ENCODE results near the gene GPC1. TPM values are rescaled to one million over a fixed set of nuclear protein-coding genes. Genes with fewer than 3 reads are reported as not detected.

GPC1 gene
- total and polyA plus RNA-seq, 2 experiments from 2014 or later = 9.0 to 46.2 TPM

DNA sequence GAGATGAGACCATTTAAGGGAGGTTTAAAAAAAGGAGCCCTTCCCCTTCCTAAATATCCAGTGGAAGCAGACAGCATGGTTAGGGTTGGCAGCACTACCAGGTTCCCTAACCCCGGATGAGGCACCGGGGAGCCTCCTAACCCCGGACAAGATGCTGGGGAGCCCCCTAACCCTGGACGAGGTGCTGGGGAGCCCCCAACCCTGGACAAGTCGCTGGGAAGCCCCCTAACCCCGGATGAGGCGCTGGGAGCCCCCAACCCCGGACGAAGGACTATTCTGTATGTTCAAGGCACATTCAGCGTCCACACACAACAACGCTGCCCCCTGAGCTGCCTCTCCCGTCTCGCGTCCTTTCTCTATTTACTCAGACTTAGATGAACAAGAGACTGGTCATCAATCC lies 70.4 kb downstream of the GPC1 start (continued):
- TF ChIP-seq, protein P1, sequence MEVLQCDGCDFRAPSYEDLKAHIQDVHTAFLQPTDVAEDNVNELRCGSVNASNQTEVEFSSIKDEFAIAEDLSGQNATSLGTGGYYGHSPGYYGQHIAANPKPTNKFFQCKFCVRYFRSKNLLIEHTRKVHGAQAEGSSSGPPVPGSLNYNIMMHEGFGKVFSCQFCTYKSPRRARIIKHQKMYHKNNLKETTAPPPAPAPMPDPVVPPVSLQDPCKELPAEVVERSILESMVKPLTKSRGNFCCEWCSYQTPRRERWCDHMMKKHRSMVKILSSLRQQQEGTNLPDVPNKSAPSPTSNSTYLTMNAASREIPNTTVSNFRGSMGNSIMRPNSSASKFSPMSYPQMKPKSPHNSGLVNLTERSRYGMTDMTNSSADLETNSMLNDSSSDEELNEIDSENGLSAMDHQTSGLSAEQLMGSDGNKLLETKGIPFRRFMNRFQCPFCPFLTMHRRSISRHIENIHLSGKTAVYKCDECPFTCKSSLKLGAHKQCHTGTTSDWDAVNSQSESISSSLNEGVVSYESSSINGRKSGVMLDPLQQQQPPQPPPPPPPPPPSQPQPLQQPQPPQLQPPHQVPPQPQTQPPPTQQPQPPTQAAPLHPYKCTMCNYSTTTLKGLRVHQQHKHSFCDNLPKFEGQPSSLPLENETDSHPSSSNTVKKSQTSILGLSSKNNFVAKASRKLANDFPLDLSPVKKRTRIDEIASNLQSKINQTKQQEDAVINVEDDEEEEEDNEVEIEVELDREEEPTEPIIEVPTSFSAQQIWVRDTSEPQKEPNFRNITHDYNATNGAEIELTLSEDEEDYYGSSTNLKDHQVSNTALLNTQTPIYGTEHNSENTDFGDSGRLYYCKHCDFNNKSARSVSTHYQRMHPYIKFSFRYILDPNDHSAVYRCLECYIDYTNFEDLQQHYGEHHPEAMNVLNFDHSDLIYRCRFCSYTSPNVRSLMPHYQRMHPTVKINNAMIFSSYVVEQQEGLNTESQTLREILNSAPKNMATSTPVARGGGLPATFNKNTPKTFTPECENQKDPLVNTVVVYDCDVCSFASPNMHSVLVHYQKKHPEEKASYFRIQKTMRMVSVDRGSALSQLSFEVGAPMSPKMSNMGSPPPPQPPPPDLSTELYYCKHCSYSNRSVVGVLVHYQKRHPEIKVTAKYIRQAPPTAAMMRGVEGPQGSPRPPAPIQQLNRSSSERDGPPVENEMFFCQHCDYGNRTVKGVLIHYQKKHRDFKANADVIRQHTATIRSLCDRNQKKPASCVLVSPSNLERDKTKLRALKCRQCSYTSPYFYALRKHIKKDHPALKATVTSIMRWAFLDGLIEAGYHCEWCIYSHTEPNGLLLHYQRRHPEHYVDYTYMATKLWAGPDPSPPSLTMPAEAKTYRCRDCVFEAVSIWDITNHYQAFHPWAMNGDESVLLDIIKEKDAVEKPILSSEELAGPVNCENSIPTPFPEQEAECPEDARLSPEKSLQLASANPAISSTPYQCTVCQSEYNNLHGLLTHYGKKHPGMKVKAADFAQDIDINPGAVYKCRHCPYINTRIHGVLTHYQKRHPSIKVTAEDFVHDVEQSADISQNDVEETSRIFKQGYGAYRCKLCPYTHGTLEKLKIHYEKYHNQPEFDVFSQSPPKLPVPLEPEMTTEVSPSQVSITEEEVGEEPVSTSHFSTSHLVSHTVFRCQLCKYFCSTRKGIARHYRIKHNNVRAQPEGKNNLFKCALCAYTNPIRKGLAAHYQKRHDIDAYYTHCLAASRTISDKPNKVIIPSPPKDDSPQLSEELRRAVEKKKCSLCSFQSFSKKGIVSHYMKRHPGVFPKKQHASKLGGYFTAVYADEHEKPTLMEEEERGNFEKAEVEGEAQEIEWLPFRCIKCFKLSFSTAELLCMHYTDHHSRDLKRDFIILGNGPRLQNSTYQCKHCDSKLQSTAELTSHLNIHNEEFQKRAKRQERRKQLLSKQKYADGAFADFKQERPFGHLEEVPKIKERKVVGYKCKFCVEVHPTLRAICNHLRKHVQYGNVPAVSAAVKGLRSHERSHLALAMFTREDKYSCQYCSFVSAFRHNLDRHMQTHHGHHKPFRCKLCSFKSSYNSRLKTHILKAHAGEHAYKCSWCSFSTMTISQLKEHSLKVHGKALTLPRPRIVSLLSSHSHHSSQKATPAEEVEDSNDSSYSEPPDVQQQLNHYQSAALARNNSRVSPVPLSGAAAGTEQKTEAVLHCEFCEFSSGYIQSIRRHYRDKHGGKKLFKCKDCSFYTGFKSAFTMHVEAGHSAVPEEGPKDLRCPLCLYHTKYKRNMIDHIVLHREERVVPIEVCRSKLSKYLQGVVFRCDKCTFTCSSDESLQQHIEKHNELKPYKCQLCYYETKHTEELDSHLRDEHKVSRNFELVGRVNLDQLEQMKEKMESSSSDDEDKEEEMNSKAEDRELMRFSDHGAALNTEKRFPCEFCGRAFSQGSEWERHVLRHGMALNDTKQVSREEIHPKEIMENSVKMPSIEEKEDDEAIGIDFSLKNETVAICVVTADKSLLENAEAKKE (CRISPR knock-in tag; IDR thresholded peaks at IDR 0.05) = no peak
- TF ChIP-seq, protein P2, sequence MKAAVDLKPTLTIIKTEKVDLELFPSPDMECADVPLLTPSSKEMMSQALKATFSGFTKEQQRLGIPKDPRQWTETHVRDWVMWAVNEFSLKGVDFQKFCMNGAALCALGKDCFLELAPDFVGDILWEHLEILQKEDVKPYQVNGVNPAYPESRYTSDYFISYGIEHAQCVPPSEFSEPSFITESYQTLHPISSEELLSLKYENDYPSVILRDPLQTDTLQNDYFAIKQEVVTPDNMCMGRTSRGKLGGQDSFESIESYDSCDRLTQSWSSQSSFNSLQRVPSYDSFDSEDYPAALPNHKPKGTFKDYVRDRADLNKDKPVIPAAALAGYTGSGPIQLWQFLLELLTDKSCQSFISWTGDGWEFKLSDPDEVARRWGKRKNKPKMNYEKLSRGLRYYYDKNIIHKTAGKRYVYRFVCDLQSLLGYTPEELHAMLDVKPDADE (IDR thresholded peaks at IDR 0.05) = no peak
- TF ChIP-seq NANOG (IDR thresholded peaks at IDR 0.05; ENCODE audit: borderline replicate concordance) = no peak

- no peaks in the 10 kb centered on the region for H3K79me2 ChIP-seq (replicated peaks; ENCODE audit: insufficient read depth)
- no peak overlapping the region for H3K27ac Mint-ChIP-seq
- H3K4me3 ChIP-seq = no peak overlapping the region
- no peak for ATAC-seq
- no peaks in the 10 kb centered on the region for H4K20me1 ChIP-seq (replicated peaks; ENCODE audit: insufficient read depth)
- no peak overlapping the region for H2AFZ ChIP-seq
- no peaks in the 10 kb centered on the region for H3K27me3 ChIP-seq (ENCODE audit: insufficient read depth)
- H3K4me3 Mint-ChIP-seq = no peak overlapping the region
- no peaks in the 10 kb centered on the region for H3K4me1 ChIP-seq (ENCODE audit: insufficient read depth)
- no peaks in the 10 kb centered on the region for H3K36me3 Mint-ChIP-seq (ENCODE audit: low read depth)
- H3K27me3 Mint-ChIP-seq (ENCODE audit: insufficient read depth, low read depth, poor library complexity) = peaks cover 5% of the 10 kb centered on the region
- no peak overlapping the region for H3K27ac ChIP-seq (ENCODE audit: low read depth)
- H3K9me2 ChIP-seq (ENCODE audit: insufficient read depth) = 0 out of 2 replicates have a peak, but pooled peaks cover 4% of the 10 kb centered on the region
- H3K36me3 ChIP-seq (ENCODE audit: insufficient read depth) = no peaks in the 10 kb centered on the region
- H3K4me2 ChIP-seq = no peak overlapping the region
- no peaks in the 10 kb centered on the region for H3K9me3 Mint-ChIP-seq
- no peaks in the 10 kb centered on the region for H3F3A ChIP-seq (replicated peaks; ENCODE audit: low read depth)
- no peaks in the 10 kb centered on the region; the same call in 2 of the 3 replicates for H3K4me1 Mint-ChIP-seq
- DNase-seq (ENCODE audit: low spot score) = no peak
- TF ChIP-seq EZH2 (IDR thresholded peaks at IDR 0.05; ENCODE audit: low read depth, unreplicated experiment) = no peak
- no peak for TF ChIP-seq ZNF331 (CRISPR knock-in tag; IDR thresholded peaks at IDR 0.05; ENCODE audit: low read depth)
- TF ChIP-seq NANOG (IDR thresholded peaks at IDR 0.05; ENCODE audit: borderline replicate concordance) = no peak
- no peak for TF ChIP-seq ZNF114 (CRISPR knock-in tag; IDR thresholded peaks at IDR 0.05)
- TF ChIP-seq, protein P2 (IDR thresholded peaks at IDR 0.05) = no peak
- TF ChIP-seq, protein P3, sequence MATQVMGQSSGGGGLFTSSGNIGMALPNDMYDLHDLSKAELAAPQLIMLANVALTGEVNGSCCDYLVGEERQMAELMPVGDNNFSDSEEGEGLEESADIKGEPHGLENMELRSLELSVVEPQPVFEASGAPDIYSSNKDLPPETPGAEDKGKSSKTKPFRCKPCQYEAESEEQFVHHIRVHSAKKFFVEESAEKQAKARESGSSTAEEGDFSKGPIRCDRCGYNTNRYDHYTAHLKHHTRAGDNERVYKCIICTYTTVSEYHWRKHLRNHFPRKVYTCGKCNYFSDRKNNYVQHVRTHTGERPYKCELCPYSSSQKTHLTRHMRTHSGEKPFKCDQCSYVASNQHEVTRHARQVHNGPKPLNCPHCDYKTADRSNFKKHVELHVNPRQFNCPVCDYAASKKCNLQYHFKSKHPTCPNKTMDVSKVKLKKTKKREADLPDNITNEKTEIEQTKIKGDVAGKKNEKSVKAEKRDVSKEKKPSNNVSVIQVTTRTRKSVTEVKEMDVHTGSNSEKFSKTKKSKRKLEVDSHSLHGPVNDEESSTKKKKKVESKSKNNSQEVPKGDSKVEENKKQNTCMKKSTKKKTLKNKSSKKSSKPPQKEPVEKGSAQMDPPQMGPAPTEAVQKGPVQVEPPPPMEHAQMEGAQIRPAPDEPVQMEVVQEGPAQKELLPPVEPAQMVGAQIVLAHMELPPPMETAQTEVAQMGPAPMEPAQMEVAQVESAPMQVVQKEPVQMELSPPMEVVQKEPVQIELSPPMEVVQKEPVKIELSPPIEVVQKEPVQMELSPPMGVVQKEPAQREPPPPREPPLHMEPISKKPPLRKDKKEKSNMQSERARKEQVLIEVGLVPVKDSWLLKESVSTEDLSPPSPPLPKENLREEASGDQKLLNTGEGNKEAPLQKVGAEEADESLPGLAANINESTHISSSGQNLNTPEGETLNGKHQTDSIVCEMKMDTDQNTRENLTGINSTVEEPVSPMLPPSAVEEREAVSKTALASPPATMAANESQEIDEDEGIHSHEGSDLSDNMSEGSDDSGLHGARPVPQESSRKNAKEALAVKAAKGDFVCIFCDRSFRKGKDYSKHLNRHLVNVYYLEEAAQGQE (IDR thresholded peaks at IDR 0.05; ENCODE audit: unreplicated experiment) = no peak
- no peak for TF ChIP-seq POLR2AphosphoS5 (IDR thresholded peaks at IDR 0.05; ENCODE audit: low read depth)
- no peak for TF ChIP-seq CREB1 (CRISPR knock-in tag; IDR thresholded peaks at IDR 0.05; ENCODE audit: low read depth)
- no peak for TF ChIP-seq EZH2phosphoT487 (IDR thresholded peaks at IDR 0.05; ENCODE audit: unreplicated experiment)
These were observed 71.1 kb downstream of the GPC1 start for GRCh38 chr2:240506406-240507059.
